Panc1 (cell line): Measurements from ENCODE around the gene SYTL3. TPM values are rescaled to one million over a fixed set of nuclear protein-coding genes. Genes with fewer than 3 reads are reported as not detected.

ENCODE experiments used
- ATAC-seq: fragments of 200-7000 bp; cut with Tn5 transposase; 2 replicates; pipeline ENCODE4 v1.9.1; 2020; ENCODE audit warnings: mild to moderate bottlenecking, moderate library complexity
- BruUV-seq: library from RNA; stranded (reverse); fragments of 400-500 nt; replicated peaks from 2 replicates; lab custom pipeline; 2021; lab: Mats Ljungman, UMichigan
- CTCF ChIA-PET: fragments of 300-600 bp; sonication (Branson Sonifier 250); formaldehyde crosslinking; loops from one replicate; lab custom pipeline; 2022; ENCODE audit warnings: antibody characterized with exemption; lab: Charles Lee
- POLR2A ChIA-PET: fragments of 300-600 bp; sonication (Branson Sonifier 250); formaldehyde crosslinking; loops from one replicate; lab custom pipeline; 2022; ENCODE audit warnings: antibody characterized with exemption; lab: Charles Lee
- DNase-seq: peaks from one replicate; pipeline ENCODE4 v3.0.0-alpha.2; 2010; ENCODE audit warnings: low read depth, low spot score
- H3K27ac ChIP-seq: 2 replicates; pipeline ENCODE4 v1.5.1; 2011; ENCODE audit warnings: mild to moderate bottlenecking, low read length, inconsistent platforms
- H3K27me3 ChIP-seq: fragments of 200-500 bp; sonication (Bioruptor generic); 2 replicates; pipeline ENCODE4 v1.6.0; 2014; ENCODE audit warnings: low read length, inconsistent platforms; ENCODE audit not compliant: control insufficient read depth, insufficient read depth
- H3K36me3 ChIP-seq: fragments of 200-500 bp; sonication (Bioruptor generic); 2 replicates; pipeline ENCODE4 v1.5.1; 2014; ENCODE audit warnings: inconsistent platforms, mild to moderate bottlenecking, low read length, moderate library complexity; ENCODE audit not compliant: control insufficient read depth, insufficient read depth
- H3K4me1 ChIP-seq: 2 replicates; pipeline ENCODE4 v1.5.1; 2011; ENCODE audit warnings: inconsistent platforms, mild to moderate bottlenecking, low read length, moderate library complexity; ENCODE audit not compliant: control insufficient read depth, insufficient read depth
- H3K4me3 ChIP-seq, 2 experiments: 2 replicates each; pipeline ENCODE4 v1.5.1; 2011 to 2012; ENCODE audit warnings: low read depth in 2 of 2, low read length in 2 of 2, mild to moderate bottlenecking in 2 of 2, inconsistent platforms in 1 of 2, moderate library complexity in 1 of 2
- H3K9me3 ChIP-seq: fragments of 200-500 bp; sonication (Bioruptor generic); 2 replicates; pipeline ENCODE4 v1.5.1; 2014; ENCODE audit warnings: low read depth, mild to moderate bottlenecking, inconsistent platforms, low read length, moderate library complexity; ENCODE audit not compliant: control insufficient read depth, insufficient read depth
- CTCF ChIP-seq: fragments of 450-650 bp; IDR thresholded peaks from 2 replicates; pipeline ENCODE4 v1.5.1; 2017; ENCODE audit warnings: mild to moderate bottlenecking
- POLR2AphosphoS5 ChIP-seq: IDR thresholded peaks from 2 replicates; pipeline ENCODE4 v1.6.1; 2012; ENCODE audit warnings: mild to moderate bottlenecking, low read depth, low read length, moderate library complexity
- REST ChIP-seq, 2 experiments: IDR thresholded peaks; 2 replicates each; pipeline ENCODE4 v1.6.1; 2011 to 2012; ENCODE audit warnings: low read depth in 2 of 2, control low read depth in 1 of 2, low read length in 1 of 2, mild to moderate bottlenecking in 1 of 2, moderate library complexity in 1 of 2; ENCODE audit not compliant: insufficient read depth in 1 of 2
- SIN3A ChIP-seq: IDR thresholded peaks from 2 replicates; pipeline ENCODE4 v1.6.1; 2012; ENCODE audit warnings: low read depth, mild to moderate bottlenecking, low read length, moderate library complexity, borderline replicate concordance; ENCODE audit not compliant: insufficient read depth
- TCF7L2 ChIP-seq: IDR thresholded peaks from 2 replicates; pipeline ENCODE4 v1.6.1; 2011; ENCODE audit warnings: mild to moderate bottlenecking, low read depth, low read length, inconsistent platforms
- in situ Hi-C: cut with HindIII; loops from 2 replicates; pipeline ENCODE4 v1.10.0; 2016; ENCODE audit warnings: low sequenced_read_pairs, low pct_unique_long_range_greater_than_20kb
- intact Hi-C: fragments of 100-400 bp; cut with micrococcal nuclease; formaldehyde crosslinking; loops from one replicate; pipeline ENCODE4 v1.10.0; 2022; ENCODE audit not compliant: unreplicated experiment
- total RNA-seq: library from RNA; stranded (reverse); gene quantifications from one replicate; pipeline ENCODE4 v1.2.1, GENCODE V29; 2021; ENCODE audit not compliant: unreplicated experiment

SYTL3 gene
- total RNA-seq, 1 experiment from 2014 or later: 1.4 TPM

GRCh38 chr6:158769234-158769770 is 119.4 kb downstream of the SYTL3 start:
- DNase-seq (no peak), ATAC-seq (no peak)
- peaks cover 25% of the 10 kb centered on the region for H3K36me3 ChIP-seq
- ChIA-PET CTCF (interaction anchor here (0.6 kb wide), 1 partner anchor 235 kb away, joined by 11 read pairs; no protein-coding TSS in a partner anchor), POLR2A (no interaction called here)
- H3K9me3 ChIP-seq: no peaks in the 10 kb centered on the region
- no peak overlapping the region for H3K27ac ChIP-seq
- no TSS peak for BruUV-seq
- no peak for TF ChIP-seq TCF7L2
- TF ChIP-seq POLR2AphosphoS5: no peak
- TF ChIP-seq CTCF: no peak
- no peak for TF ChIP-seq SIN3A
- no peak for TF ChIP-seq REST (IDR thresholded peaks at IDR 0.05; ENCODE audit: insufficient read depth in 1 of 2, low read depth in 2 of 2, low read length in 1 of 2)
- intact Hi-C loops: no loop called here
- no peaks in the 10 kb centered on the region for H3K27me3 ChIP-seq
- no peaks in the 10 kb centered on the region for H3K4me1 ChIP-seq
- no peak overlapping the region for H3K4me3 ChIP-seq
- in situ Hi-C loops: no loop called here

GRCh38 chr6:158769771-158770432 is 120.0 kb downstream of the SYTL3 start:
- H3K36me3 ChIP-seq: peaks cover 25% of the 10 kb centered on the region

More at GRCh38 chr6:158769771-158770432, 120.0 kb downstream of the SYTL3 start:
- in situ Hi-C loops (no loop called here), intact Hi-C loops (no loop called here)
- DNase-seq (no peak), ATAC-seq (no peak)
- Histone ChIP-seq H3K9me3 (no peaks in the 10 kb centered on the region), H3K4me3 (no peak overlapping the region), H3K27ac (no peak overlapping the region), H3K4me1 (no peaks in the 10 kb centered on the region), H3K27me3 (no peaks in the 10 kb centered on the region)
- no TSS peak for BruUV-seq
- TF ChIP-seq CTCF (no peak), SIN3A (no peak)
- POLR2A ChIA-PET: no interaction called here
- CTCF ChIA-PET: interaction anchor here (0.6 kb wide), 1 partner anchor 235 kb away, joined by 11 read pairs; no protein-coding TSS in a partner anchor
